ENCODE results near the gene PHACTR1.

The PHACTR1 gene

GRCh38 chr6:13334953-13335352, 618.4 kb downstream of the PHACTR1 start:
- Histone ChIP-seq H3K4me1 (ENCODE audit: control insufficient read depth in 1 of 2, insufficient read depth in 1 of 2, low read depth in 1 of 2, low read length in 1 of 2) (peaks cover 15 to 21% of the 10 kb centered on the region in 2 experiments), H3K27ac (no peak overlapping the region), H3K9me3 (no peaks in the 10 kb centered on the region), H3K27me3 (no peaks in the 10 kb centered on the region), H3K36me3 (no peaks in the 10 kb centered on the region), H3K4me3 (ENCODE audit: low read depth in 1 of 2, low read length in 1 of 2) (no peak overlapping the region)
- TF ChIP-seq, protein P1, sequence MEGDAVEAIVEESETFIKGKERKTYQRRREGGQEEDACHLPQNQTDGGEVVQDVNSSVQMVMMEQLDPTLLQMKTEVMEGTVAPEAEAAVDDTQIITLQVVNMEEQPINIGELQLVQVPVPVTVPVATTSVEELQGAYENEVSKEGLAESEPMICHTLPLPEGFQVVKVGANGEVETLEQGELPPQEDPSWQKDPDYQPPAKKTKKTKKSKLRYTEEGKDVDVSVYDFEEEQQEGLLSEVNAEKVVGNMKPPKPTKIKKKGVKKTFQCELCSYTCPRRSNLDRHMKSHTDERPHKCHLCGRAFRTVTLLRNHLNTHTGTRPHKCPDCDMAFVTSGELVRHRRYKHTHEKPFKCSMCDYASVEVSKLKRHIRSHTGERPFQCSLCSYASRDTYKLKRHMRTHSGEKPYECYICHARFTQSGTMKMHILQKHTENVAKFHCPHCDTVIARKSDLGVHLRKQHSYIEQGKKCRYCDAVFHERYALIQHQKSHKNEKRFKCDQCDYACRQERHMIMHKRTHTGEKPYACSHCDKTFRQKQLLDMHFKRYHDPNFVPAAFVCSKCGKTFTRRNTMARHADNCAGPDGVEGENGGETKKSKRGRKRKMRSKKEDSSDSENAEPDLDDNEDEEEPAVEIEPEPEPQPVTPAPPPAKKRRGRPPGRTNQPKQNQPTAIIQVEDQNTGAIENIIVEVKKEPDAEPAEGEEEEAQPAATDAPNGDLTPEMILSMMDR (IDR thresholded peaks at IDR 0.05): no peak

- Histone ChIP-seq H3K27ac (no peak overlapping the region), H3K4me1 (ENCODE audit: control insufficient read depth in 1 of 2, insufficient read depth in 1 of 2, low read depth in 1 of 2, low read length in 1 of 2) (peaks cover 20 to 29% of the 10 kb centered on the region in 2 experiments), H3K9me3 (no peaks in the 10 kb centered on the region), H3K4me3 (ENCODE audit: low read depth in 1 of 2, low read length in 1 of 2) (no peak overlapping the region), H3K36me3 (no peaks in the 10 kb centered on the region), H3K27me3 (no peaks in the 10 kb centered on the region)
- TF ChIP-seq, protein P1 (IDR thresholded peaks at IDR 0.05): peak; percentile 94
Measured at GRCh38 chr6:13336553-13336952, 620.0 kb downstream of the PHACTR1 start.

DNA sequence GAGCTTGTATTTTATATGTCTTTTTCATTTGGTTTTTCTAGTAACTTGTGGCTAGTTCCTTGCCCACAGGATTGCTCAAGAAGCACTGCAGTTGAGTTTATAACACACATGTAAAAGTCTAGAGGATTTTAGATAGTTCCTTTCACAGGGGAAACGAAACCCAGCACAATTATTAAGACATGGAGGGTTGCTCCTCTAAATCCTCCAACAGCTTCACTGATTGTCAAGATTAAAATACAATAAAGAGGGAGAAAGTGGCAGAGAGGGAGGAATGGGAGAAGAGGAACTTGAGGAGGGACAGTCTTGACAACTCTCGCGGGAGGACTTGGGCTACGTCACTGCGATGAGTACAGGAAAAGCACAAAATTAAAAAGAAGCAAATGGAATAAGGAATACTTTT, 621.5 kb downstream of the PHACTR1 start:
- no peaks in the 10 kb centered on the region for H3K36me3 ChIP-seq
- peak overlapping the region; percentile 5 to 35 for H3K4me3 ChIP-seq (ENCODE audit: low read depth in 1 of 2, low read length in 1 of 2)
- peaks cover 20 to 29% of the 10 kb centered on the region in 2 experiments for H3K4me1 ChIP-seq (ENCODE audit: control insufficient read depth in 1 of 2, insufficient read depth in 1 of 2, low read depth in 1 of 2, low read length in 1 of 2)
- no peaks in the 10 kb centered on the region for H3K27me3 ChIP-seq
- H3K27ac ChIP-seq: peak overlapping the region; percentile 77
- TF ChIP-seq, protein P1 (IDR thresholded peaks at IDR 0.05): no peak
- no peaks in the 10 kb centered on the region for H3K9me3 ChIP-seq
